BE2C (cell line): ENCODE results near the gene GPAT2.
A peak's percentile ranks its signal among the peaks of the same experiment; 100 is the strongest.
"Not testable (repeated sequence)": the region's sequence is repeated elsewhere in the genome, so short reads cannot be mapped to it uniquely, and the experiment has no call there.

Experiments
- DNase-seq: peaks from one replicate; pipeline ENCODE4 v3.0.0-alpha.2; 2020
- H3K27me3 ChIP-seq: fragments of 250-450 bp; sonication (Bioruptor Pico); 2 replicates; pipeline ENCODE4 v1.5.1; 2020; ENCODE audit warnings: mild to moderate bottlenecking
- H3K36me3 ChIP-seq: fragments of 250-450 bp; sonication (Bioruptor Pico); 2 replicates; pipeline ENCODE4 v1.5.1; 2020; ENCODE audit warnings: mild to moderate bottlenecking
- H3K4me1 ChIP-seq: fragments of 250-450 bp; sonication (Bioruptor Pico); 2 replicates; pipeline ENCODE4 v1.5.1; 2020
- H3K4me3 ChIP-seq: 2 replicates; pipeline ENCODE4 v1.5.1; 2011; ENCODE audit warnings: low read depth, low read length
- H3K9me3 ChIP-seq: fragments of 250-450 bp; sonication (Bioruptor Pico); 2 replicates; pipeline ENCODE4 v1.5.1; 2020
- CTCF ChIP-seq: IDR thresholded peaks from 2 replicates; pipeline ENCODE4 v1.5.1; 2012; ENCODE audit warnings: mild to moderate bottlenecking, low read depth, low read length

The GPAT2 gene

GRCh38 chr2:96075199-96075771 lies 40.6 kb upstream of the GPAT2 start:
- Histone ChIP-seq H3K4me1 (no peaks in the 10 kb centered on the region), H3K27me3 (no peaks in the 10 kb centered on the region), H3K36me3 (no peaks in the 10 kb centered on the region), H3K4me3 (no peak overlapping the region), H3K9me3 (no peaks in the 10 kb centered on the region)
- TF ChIP-seq CTCF: no peak
- no peak for DNase-seq

DNA sequence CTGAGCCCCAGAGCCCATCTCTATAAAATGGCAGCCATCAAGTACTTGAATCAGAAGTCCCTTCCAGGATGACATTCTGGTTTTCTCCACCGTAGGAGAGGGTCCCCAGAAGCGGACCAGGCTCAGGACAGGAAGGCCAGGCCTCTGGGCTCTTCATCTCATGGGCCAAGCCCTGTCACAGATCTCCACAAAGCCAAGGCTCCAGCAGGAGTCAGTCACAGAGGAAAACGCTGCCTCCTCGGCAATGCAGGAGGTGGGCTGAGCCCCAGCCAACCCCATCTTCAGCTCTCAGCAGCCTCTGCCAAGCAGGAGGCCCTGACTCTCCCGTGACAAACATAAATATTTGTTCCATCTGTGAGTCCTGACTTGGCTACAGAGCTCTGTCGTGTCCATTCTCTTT lies 39.4 kb upstream of the GPAT2 start:
- no peak for TF ChIP-seq CTCF
- Histone ChIP-seq H3K36me3 (no peaks in the 10 kb centered on the region), H3K4me1 (no peaks in the 10 kb centered on the region), H3K27me3 (no peaks in the 10 kb centered on the region), H3K4me3 (no peak overlapping the region), H3K9me3 (no peaks in the 10 kb centered on the region)
- no peak for DNase-seq

- DNase-seq: no peak
These were observed 38.6 kb upstream of the GPAT2 start for GRCh38 chr2:96073170-96073775.

GRCh38 chr2:96072746-96073145 lies 38.0 kb upstream of the GPAT2 start:
- TF ChIP-seq CTCF: no peak
- no peaks in the 10 kb centered on the region for H3K4me1 ChIP-seq
- DNase-seq: no peak
- no peak overlapping the region for H3K4me3 ChIP-seq
- H3K27me3 ChIP-seq: no peaks in the 10 kb centered on the region
- no peaks in the 10 kb centered on the region for H3K36me3 ChIP-seq
- H3K9me3 ChIP-seq: no peaks in the 10 kb centered on the region

More at GRCh38 chr2:96073170-96073775, 38.6 kb upstream of the GPAT2 start:
- Histone ChIP-seq H3K36me3 (no peaks in the 10 kb centered on the region), H3K27me3 (no peaks in the 10 kb centered on the region), H3K4me1 (no peaks in the 10 kb centered on the region), H3K4me3 (no peak overlapping the region), H3K9me3 (no peaks in the 10 kb centered on the region)
- no peak for TF ChIP-seq CTCF

- peak; percentile 56 for DNase-seq
- not testable (repeated sequence) for H3K9me3 ChIP-seq, H3K4me3 ChIP-seq, H3K4me1 ChIP-seq, H3K36me3 ChIP-seq, H3K27me3 ChIP-seq
These were observed 37.3 kb upstream of the GPAT2 start for GRCh38 chr2:96071977-96072491.

DNA sequence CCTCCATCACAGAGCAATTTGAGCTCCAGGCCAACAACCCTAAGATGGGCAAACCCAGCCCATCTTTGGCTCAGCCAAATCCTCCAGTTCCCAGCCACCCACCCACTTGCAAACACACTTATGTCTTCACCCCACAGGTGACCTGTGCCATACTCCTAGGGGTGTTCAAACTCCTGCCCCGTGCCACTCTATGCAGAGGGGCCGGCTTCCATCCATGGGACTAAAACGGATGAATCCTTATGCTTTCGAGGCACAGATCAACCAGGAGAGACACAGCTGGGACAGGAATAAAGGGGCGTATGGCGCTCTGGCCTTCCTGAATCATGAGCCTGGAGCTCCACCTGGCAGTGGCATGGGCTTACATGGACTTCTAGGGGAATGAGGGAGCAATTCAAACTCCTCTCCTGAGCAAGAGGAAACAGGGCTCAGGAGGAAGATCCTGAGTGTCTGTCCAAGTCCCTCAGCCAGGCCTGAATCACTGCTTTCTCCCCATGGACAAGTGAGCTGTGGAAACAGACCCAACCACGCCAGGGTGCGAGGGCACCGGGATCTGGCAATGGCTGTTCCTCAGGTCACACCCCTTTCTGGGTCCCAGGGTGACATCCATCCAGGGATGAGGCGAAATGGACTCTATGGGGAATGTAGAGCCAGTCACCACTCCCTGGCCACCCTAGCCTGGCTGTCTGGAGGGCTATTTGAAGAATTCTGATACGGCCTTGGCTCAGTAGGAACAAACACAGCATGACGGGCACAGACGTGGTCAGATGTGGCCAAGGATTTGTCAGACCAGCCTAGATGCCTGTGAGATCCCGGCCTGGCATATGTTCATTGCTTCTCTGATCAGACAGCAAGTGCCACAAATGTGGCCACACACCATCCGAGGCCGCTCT lies 36.6 kb upstream of the GPAT2 start:
- H3K9me3 ChIP-seq, H3K27me3 ChIP-seq, H3K4me3 ChIP-seq, H3K4me1 ChIP-seq, DNase-seq, H3K36me3 ChIP-seq: not testable (repeated sequence)

DNA sequence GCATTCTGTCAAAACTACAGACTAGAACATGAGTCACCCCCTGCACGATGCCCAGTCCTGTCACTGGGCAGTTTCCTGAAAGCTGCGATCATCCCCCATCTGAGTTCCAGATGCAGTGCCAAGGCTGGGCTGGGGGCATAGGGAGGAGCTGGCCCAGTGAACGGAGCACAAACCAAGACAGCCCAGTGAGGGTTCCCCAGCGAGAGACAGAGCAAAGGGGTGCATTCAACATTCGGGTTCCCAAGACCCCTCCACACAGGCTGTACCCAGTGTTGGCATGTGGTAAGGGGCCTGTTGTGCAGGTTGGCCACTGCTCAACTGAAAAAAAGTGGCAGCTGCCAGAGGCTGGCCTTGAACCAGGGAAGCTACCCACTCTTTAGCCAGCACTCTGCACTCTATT lies 35.6 kb upstream of the GPAT2 start:
- not testable (repeated sequence) for H3K4me1 ChIP-seq, DNase-seq, H3K4me3 ChIP-seq, H3K36me3 ChIP-seq, H3K27me3 ChIP-seq, H3K9me3 ChIP-seq

- H3K27me3 ChIP-seq, H3K4me1 ChIP-seq: not testable (repeated sequence)
These were observed 35.2 kb upstream of the GPAT2 start for GRCh38 chr2:96069878-96070277.

DNA sequence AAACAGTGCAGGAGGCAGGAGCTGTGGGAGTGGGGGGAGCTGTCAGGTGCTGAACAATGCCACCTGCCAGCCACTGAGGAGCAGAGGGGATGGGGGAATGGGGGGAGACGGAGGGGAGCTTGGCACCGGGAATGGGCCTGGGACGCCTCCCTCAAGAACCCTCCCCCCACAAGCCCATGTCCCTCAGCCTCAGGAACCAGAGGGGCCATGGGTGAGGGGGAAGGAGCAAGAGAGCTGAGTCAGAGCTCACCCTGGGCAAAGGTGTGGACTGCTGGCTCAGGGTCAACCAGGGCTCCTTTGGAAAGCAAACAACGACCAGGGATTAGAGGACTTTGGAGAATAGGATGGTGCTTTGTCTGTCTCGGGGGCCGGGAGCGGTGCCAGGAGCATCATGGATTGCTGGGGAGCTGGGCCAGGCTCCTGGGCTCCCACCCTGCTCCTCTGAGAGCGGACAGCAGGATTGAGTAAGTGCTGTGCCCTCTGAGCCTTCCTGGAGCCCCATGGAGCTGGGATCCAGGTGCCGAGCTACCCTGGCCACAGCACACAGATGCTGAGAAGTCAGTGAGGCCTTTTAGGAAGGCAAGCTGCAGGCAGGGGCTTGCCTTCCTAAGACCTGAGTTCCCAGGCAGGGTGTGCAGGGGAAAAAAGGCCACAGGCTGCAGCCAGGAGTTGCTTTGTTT lies 33.3 kb upstream of the GPAT2 start:
- H3K36me3 ChIP-seq, H3K9me3 ChIP-seq, H3K27me3 ChIP-seq, DNase-seq, H3K4me1 ChIP-seq, H3K4me3 ChIP-seq: not testable (repeated sequence)

More at GRCh38 chr2:96069878-96070277, 35.2 kb upstream of the GPAT2 start:
- H3K36me3 ChIP-seq, H3K4me3 ChIP-seq, H3K9me3 ChIP-seq, DNase-seq: not testable (repeated sequence)

DNA sequence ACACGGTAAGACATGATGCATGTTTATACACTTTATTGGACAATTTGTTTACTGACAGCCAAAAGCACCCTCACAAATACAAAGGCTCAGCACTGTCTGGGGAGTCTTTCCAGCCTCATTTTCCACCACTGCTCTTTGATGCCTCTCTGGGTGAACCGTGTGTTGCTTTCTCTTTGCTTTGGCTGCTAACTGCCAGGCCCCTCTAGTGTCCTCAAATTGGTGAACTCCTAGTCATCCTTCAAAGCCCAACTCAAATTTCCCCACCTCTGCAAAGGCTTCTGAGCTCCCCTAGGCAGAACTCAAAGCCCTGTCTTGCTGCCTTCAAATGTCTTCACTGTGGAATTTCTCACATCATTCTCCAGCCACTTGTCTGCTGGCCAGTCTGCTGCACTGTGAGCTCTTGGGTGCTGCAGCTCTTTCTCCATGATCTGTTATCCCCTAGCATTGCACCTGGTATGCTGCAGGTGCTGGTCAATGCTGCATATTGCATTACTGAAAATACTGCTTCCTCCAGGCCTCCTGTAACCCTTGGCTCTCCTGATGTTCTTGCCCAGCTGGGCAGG lies 32.5 kb upstream of the GPAT2 start:
- H3K4me3 ChIP-seq, H3K27me3 ChIP-seq, H3K9me3 ChIP-seq, H3K36me3 ChIP-seq, DNase-seq, H3K4me1 ChIP-seq: not testable (repeated sequence)
